ENCODE results near the gene MEF2C.

The MEF2C gene

DNA sequence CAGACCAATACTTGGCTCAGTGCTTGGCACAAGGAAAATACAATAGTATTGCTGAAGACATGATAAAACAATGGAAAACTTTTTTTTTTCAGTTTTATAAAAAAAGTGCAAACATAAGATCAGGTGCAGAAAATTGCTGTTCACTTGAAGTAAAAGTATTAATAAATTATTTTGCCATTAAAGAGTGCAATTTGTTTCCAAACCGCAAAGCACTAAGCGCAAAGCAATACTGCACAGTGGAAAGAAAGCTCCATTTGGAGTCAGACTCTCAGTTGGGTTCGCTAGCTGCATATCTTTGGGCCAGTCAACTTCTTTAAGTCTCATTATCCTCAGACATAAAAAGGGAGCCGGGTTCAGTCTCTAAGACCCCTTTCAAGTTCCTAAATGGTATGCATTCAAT lies 45.8 kb downstream of the MEF2C start:
- Histone ChIP-seq H3K9me3 (ENCODE audit: control insufficient read depth, low read depth, low read length) (no peaks in the 10 kb centered on the region), H3K27me3 (ENCODE audit: control insufficient read depth, insufficient read depth, low read length) (no peaks in the 10 kb centered on the region), H3K4me3 (ENCODE audit: low read length) (no peak overlapping the region), H3K4me1 (ENCODE audit: control insufficient read depth, low read depth, low read length) (peaks cover 5% of the 10 kb centered on the region), H3K36me3 (ENCODE audit: control insufficient read depth, low read depth, low read length) (no peaks in the 10 kb centered on the region), H3K9ac (ENCODE audit: low read length) (no peak overlapping the region), H3K27ac (ENCODE audit: low read length) (no peak overlapping the region)

DNA sequence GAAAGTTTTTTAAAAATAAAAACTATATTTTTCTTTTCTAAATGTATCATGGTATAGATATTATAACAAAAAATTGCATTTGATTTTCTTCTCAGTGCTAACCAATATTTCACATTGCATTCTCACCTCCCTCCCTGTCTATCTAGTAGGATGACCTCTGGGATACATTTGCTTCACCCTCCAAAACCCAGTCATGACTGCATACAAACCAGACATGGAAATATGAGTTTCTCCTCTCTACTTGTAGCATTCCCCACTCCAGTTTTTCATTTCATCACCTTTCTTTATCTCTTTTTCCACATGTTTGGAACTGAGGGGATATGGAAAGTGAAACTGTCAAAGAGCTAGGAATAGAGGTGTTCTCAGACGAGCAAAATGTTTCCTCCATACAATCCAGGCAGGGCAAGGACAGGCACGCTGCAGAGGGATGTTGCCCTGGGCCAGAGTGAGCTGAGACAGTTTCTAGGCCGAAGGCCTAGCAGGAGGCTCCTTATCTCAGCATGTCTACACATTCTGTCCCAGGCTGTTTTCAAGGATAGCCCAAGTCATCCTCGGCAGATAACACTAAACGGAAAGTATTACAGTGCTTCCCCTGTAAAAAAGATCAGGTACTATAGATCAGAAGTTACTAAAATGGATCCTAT lies 46.7 kb downstream of the MEF2C start:
- Histone ChIP-seq H3K4me1 (ENCODE audit: control insufficient read depth, low read depth, low read length) (peaks cover 5% of the 10 kb centered on the region), H3K27ac (ENCODE audit: low read length) (no peak overlapping the region), H3K9ac (ENCODE audit: low read length) (no peak overlapping the region), H3K36me3 (ENCODE audit: control insufficient read depth, low read depth, low read length) (no peaks in the 10 kb centered on the region), H3K27me3 (ENCODE audit: control insufficient read depth, insufficient read depth, low read length) (no peaks in the 10 kb centered on the region), H3K9me3 (ENCODE audit: control insufficient read depth, low read depth, low read length) (no peaks in the 10 kb centered on the region), H3K4me3 (ENCODE audit: low read length) (no peak overlapping the region)

DNA sequence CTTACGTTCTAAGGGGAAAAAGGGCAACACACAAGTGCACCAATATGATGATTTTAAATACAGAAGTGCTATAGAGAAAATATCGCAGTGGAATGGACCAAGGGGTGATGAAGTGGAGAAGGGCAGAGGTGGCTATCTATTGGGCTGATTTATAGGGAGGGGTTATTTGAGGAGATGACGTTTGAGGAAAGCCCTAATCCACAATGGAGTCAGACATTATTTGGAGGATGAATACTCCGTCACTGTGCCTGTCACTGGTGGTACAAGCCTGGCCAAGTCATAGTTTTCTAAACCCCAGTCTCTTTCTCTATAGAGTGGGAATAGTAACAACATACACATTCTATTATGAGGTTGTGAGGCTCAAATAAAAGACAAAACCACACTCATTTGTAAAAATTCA lies 48.5 kb downstream of the MEF2C start:
- H3K4me1 ChIP-seq (ENCODE audit: control insufficient read depth, low read depth, low read length): peaks cover 5% of the 10 kb centered on the region
- H3K27ac ChIP-seq (ENCODE audit: low read length): no peak overlapping the region
- H3K4me3 ChIP-seq (ENCODE audit: low read length): no peak overlapping the region
- H3K36me3 ChIP-seq (ENCODE audit: control insufficient read depth, low read depth, low read length): no peaks in the 10 kb centered on the region
- no peaks in the 10 kb centered on the region for H3K27me3 ChIP-seq (ENCODE audit: control insufficient read depth, insufficient read depth, low read length)
- no peak overlapping the region for H3K9ac ChIP-seq (ENCODE audit: low read length)
- no peaks in the 10 kb centered on the region for H3K9me3 ChIP-seq (ENCODE audit: control insufficient read depth, low read depth, low read length)

DNA sequence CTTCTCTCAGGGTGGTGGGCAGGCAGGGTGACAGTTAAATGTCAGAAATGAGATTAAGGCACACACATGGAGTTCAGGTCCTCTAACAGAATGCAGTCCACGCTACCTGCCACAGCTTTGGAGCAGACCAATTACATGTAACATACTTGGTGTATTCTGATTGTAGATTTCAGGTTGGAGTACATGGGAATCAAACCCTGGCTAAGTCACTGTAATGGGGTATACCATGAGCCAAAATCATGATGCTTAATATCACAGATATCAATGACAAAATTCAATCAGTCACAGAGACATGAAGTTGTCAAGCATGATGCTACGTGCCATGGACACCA lies 48.9 kb downstream of the MEF2C start:
- H3K27ac ChIP-seq (ENCODE audit: low read length): no peak overlapping the region

DNA sequence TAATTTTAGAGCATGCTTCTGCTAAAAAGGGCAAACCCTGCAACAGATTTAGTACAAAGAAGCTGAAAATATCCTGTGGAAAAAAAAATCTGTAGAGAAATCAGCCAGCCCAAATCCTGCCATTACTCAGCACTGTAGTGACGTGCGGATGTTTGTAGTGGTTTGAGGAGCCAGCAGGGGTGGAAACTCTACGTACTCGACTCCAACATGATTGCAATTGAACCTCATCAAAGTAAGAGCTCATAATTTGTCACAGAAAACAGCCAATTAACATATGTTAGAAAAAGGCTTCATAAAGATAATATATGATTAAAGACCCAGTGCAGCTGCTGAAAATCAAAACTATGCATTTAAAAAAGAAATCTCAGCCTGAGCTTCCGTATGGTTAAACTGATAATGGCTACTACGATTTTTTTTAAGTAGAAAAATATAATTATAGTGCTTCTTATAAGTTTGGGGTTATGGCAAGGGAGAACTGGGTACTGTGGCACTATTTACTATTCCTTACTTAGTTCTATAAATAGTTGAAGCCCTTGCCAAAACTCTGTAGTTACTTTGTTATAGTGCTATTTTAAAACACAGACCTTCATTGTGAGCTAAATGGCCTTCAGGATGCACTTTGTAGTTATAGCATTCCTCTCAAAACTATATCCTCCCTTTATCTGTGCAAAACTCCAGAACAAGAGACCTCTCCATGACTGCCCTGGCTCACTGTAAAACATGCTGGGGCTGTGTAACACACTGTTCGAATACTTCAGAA lies 49.4 kb downstream of the MEF2C start:
- Histone ChIP-seq H3K4me1 (ENCODE audit: control insufficient read depth, low read depth, low read length) (peaks cover 5% of the 10 kb centered on the region), H3K27ac (ENCODE audit: low read length) (no peak overlapping the region), H3K27me3 (ENCODE audit: control insufficient read depth, insufficient read depth, low read length) (no peaks in the 10 kb centered on the region), H3K9me3 (ENCODE audit: control insufficient read depth, low read depth, low read length) (no peaks in the 10 kb centered on the region), H3K9ac (ENCODE audit: low read length) (no peak overlapping the region), H3K36me3 (ENCODE audit: control insufficient read depth, low read depth, low read length) (no peaks in the 10 kb centered on the region), H3K4me3 (ENCODE audit: low read length) (no peak overlapping the region)

More for the DNA sequence above, 48.9 kb downstream of the MEF2C start:
- Histone ChIP-seq H3K4me1 (ENCODE audit: control insufficient read depth, low read depth, low read length) (peaks cover 5% of the 10 kb centered on the region), H3K4me3 (ENCODE audit: low read length) (no peak overlapping the region), H3K9me3 (ENCODE audit: control insufficient read depth, low read depth, low read length) (no peaks in the 10 kb centered on the region), H3K9ac (ENCODE audit: low read length) (no peak overlapping the region), H3K36me3 (ENCODE audit: control insufficient read depth, low read depth, low read length) (no peaks in the 10 kb centered on the region), H3K27me3 (ENCODE audit: control insufficient read depth, insufficient read depth, low read length) (no peaks in the 10 kb centered on the region)

DNA sequence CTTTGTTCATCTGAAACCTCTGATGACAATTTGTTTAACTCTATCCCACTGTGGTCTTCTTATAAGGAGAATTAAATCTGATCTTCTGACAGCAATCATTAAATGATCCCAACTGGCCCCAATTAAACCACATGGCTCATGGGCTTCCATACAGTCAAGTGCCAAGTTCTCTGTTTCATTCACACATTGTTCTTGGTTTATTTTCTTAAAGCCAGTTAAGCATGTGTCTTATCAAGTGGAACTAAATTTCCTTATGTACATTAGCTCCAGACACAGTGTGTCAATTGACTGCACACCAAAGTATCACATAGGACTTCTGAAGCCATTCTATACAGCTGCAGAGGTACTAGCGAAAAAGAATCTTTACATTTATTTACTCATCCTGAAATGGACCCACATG lies 51.2 kb downstream of the MEF2C start:
- H3K27me3 ChIP-seq (ENCODE audit: control insufficient read depth, insufficient read depth, low read length): no peaks in the 10 kb centered on the region
- H3K9me3 ChIP-seq (ENCODE audit: control insufficient read depth, low read depth, low read length): no peaks in the 10 kb centered on the region
- no peak overlapping the region for H3K9ac ChIP-seq (ENCODE audit: low read length)
- H3K4me3 ChIP-seq (ENCODE audit: low read length): no peak overlapping the region
- H3K36me3 ChIP-seq (ENCODE audit: control insufficient read depth, low read depth, low read length): no peaks in the 10 kb centered on the region
- H3K27ac ChIP-seq (ENCODE audit: low read length): no peak overlapping the region
- H3K4me1 ChIP-seq (ENCODE audit: control insufficient read depth, low read depth, low read length): peaks cover 10% of the 10 kb centered on the region

DNA sequence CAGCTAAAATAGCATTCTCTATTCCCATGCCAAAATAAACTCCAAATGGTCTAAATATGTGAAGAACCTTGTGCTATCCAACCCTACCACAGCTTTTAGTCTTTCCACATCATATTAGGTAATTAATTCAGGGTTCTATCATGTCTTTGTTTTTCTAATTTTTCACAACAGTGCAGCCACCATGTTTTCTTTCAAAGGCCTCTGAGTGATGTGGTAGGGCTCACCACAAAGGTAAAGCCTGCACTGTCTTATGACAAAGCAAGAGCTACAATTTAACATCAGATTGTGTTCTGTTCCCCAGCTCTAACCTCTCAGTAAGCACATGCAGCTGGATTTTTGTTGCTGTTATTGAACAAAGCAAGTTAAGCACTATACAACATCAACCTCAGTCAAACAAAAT lies 52.4 kb downstream of the MEF2C start:
- H3K36me3 ChIP-seq (ENCODE audit: control insufficient read depth, low read depth, low read length): no peaks in the 10 kb centered on the region
- H3K4me3 ChIP-seq (ENCODE audit: low read length): no peak overlapping the region
- no peak overlapping the region for H3K9ac ChIP-seq (ENCODE audit: low read length)
- no peaks in the 10 kb centered on the region for H3K27me3 ChIP-seq (ENCODE audit: control insufficient read depth, insufficient read depth, low read length)
- H3K9me3 ChIP-seq (ENCODE audit: control insufficient read depth, low read depth, low read length): no peaks in the 10 kb centered on the region
- H3K4me1 ChIP-seq (ENCODE audit: control insufficient read depth, low read depth, low read length): peaks cover 5% of the 10 kb centered on the region
- H3K27ac ChIP-seq (ENCODE audit: low read length): no peak overlapping the region

DNA sequence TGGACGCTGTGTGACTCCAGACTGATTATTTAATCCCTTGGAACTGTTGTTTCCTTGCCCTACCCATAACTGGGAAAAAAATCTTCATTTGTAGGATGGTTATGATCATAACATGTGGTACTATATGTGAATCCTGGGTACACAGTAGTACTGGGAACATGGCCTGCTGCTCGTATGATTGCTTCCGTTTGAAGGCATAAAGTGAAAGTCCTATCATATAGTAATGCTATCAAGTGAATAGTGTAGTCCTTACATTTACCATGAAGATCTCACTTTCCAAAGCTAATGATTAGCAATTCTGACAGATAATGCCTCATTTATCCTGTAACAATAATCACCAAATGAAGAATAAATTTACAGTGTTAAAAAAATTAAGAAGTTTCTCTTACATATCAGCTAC lies 53.2 kb downstream of the MEF2C start:
- Histone ChIP-seq H3K36me3 (ENCODE audit: control insufficient read depth, low read depth, low read length) (no peaks in the 10 kb centered on the region), H3K9me3 (ENCODE audit: control insufficient read depth, low read depth, low read length) (no peaks in the 10 kb centered on the region), H3K4me3 (ENCODE audit: low read length) (no peak overlapping the region), H3K9ac (ENCODE audit: low read length) (no peak overlapping the region), H3K27me3 (ENCODE audit: control insufficient read depth, insufficient read depth, low read length) (no peaks in the 10 kb centered on the region), H3K4me1 (ENCODE audit: control insufficient read depth, low read depth, low read length) (peaks cover 5% of the 10 kb centered on the region), H3K27ac (ENCODE audit: low read length) (no peak overlapping the region)

DNA sequence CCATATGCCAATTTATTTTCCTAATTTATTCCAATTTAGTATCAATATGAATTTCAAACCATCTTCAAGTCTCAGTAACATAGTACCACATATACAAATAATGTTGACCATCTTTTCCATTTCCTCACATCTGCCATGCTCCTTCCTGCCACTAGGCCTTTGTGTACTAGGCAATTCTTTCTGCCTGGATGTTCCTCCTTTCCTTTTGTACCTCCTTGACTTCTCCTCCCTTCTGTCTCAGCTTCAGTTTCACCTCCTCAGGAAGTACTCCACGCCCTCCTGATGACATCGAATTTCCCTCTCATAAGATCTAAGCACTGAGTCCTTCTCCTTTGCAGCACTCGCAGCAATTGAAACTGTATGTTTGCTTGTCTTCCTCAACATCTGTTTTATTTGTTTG lies 53.9 kb downstream of the MEF2C start:
- H3K27ac ChIP-seq (ENCODE audit: low read length): no peak overlapping the region
- H3K9ac ChIP-seq (ENCODE audit: low read length): no peak overlapping the region
- no peaks in the 10 kb centered on the region for H3K27me3 ChIP-seq (ENCODE audit: control insufficient read depth, insufficient read depth, low read length)
- no peaks in the 10 kb centered on the region for H3K9me3 ChIP-seq (ENCODE audit: control insufficient read depth, low read depth, low read length)
- no peak overlapping the region for H3K4me3 ChIP-seq (ENCODE audit: low read length)
- H3K4me1 ChIP-seq (ENCODE audit: control insufficient read depth, low read depth, low read length): peaks cover 5% of the 10 kb centered on the region
- H3K36me3 ChIP-seq (ENCODE audit: control insufficient read depth, low read depth, low read length): no peaks in the 10 kb centered on the region

DNA sequence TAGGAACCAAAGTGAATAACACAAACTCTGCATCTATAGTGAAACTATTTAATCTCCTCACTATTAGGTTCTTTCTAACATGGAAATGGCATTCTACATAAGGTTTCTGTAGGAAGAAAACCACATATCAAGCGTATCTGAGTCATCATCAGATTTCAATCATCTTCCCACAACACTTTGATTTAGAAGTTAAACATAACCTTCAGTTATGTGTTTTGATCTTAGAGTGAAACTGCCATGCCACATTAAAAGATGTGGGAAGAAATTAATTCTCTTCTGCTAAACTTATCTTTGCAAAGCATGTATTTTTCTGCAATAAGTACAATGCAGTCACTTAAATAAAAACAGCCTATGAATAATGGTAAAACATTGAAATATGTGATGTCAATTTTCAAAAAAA lies 55.0 kb downstream of the MEF2C start:
- H3K9ac ChIP-seq (ENCODE audit: low read length): no peak overlapping the region
- peaks cover 5% of the 10 kb centered on the region for H3K4me1 ChIP-seq (ENCODE audit: control insufficient read depth, low read depth, low read length)
- no peaks in the 10 kb centered on the region for H3K9me3 ChIP-seq (ENCODE audit: control insufficient read depth, low read depth, low read length)
- H3K27me3 ChIP-seq (ENCODE audit: control insufficient read depth, insufficient read depth, low read length): no peaks in the 10 kb centered on the region
- no peaks in the 10 kb centered on the region for H3K36me3 ChIP-seq (ENCODE audit: control insufficient read depth, low read depth, low read length)
- no peak overlapping the region for H3K27ac ChIP-seq (ENCODE audit: low read length)
- H3K4me3 ChIP-seq (ENCODE audit: low read length): no peak overlapping the region

DNA sequence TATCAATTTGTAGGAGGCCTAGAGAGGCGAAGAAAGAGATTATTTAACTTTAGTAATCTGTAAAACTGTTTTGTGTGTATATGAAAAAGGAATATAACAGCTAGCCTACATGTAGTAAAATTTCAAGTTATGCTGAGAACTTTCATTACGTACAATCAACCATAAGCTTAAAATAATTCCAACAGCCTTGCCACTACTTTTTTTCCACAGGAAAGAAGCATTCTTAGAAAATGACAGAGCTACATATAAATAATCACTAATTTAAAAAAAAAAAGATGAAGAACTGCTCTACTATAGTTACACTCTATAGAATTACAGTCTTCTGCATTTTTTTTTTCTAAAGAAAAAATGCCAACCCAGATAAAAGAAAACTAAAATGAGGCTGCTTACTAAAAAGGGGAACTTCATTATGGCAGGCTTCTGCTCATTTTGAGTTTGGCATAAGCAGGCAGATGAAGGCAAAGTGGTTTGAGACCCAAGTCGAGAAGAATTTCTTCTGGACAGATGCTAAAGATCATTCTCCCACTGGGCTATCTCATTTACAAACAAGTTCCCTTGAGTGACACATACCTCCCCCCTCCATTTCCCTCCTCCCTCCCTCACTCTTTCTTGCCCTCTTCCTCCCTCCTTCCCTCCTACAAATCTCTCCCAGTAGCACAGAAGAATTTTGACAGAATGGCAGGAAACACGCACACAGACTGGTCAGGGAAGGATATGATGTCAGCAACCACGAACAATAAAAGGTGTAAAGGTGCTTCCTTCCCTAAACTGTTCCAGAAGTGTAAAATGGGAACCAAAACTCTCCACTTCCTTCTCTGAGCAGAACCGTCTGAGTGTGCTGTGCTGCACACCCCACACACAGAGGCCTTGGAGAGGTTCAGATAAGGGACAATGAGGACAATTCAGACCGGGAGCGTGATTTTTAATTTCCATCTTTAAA lies 56.1 kb downstream of the MEF2C start:
- Histone ChIP-seq H3K27ac (ENCODE audit: low read length) (no peak overlapping the region), H3K36me3 (ENCODE audit: control insufficient read depth, low read depth, low read length) (no peaks in the 10 kb centered on the region), H3K4me3 (ENCODE audit: low read length) (no peak overlapping the region), H3K4me1 (ENCODE audit: control insufficient read depth, low read depth, low read length) (peaks cover 10% of the 10 kb centered on the region), H3K9ac (ENCODE audit: low read length) (no peak overlapping the region), H3K27me3 (ENCODE audit: control insufficient read depth, insufficient read depth, low read length) (no peaks in the 10 kb centered on the region), H3K9me3 (ENCODE audit: control insufficient read depth, low read depth, low read length) (no peaks in the 10 kb centered on the region)

Data from iPS-18a (cell line).